Heart left ventricle (tissue), 16 donors: Measurements from ENCODE around the gene BICDL2. TPM values are rescaled to one million over a fixed set of nuclear protein-coding genes. Genes with fewer than 3 reads are reported as not detected.

Experiments used
- ATAC-seq, 4 donors: fragments of 200-7000 bp; cut with Tn5 transposase; one replicate each; pipeline ENCODE4 v1.9.1; 2020 to 2022; ENCODE audit warnings: moderate library complexity in 4 of 4, mild to moderate bottlenecking in 3 of 4, moderate number of reproducible peaks in 1 of 4
- DNase-seq, 5 donors: peaks; one replicate each; pipeline ENCODE4 v3.0.0-alpha.2; 2020
- H3K27ac ChIP-seq, 12 donors: fragments of 200-600 bp; sonication (generic) in 4 of 12; one replicate each; pipeline versions ENCODE4 v1.5.0 to v1.8.0; 2016 to 2022; ENCODE audit warnings: mild to moderate bottlenecking in 2 of 12
- H3K27me3 ChIP-seq, 9 donors: fragments of 200-600 bp; sonication (generic) in 2 of 9; one replicate each; pipeline versions ENCODE4 v1.5.1 to v1.8.0; 2016 to 2022; ENCODE audit warnings: mild to moderate bottlenecking in 3 of 9
- H3K36me3 ChIP-seq, 9 donors: fragments of 200-600 bp; sonication (generic) in 2 of 9; one replicate each; pipeline versions ENCODE4 v1.5.0 to v1.8.0; 2018 to 2022; ENCODE audit warnings: mild to moderate bottlenecking in 2 of 9
- H3K4me1 ChIP-seq, 12 donors: fragments of 200-600 bp; sonication (generic) in 4 of 12; one replicate each; pipeline versions ENCODE4 v1.5.0 to v1.8.0; 2016 to 2022; ENCODE audit warnings: mild to moderate bottlenecking in 3 of 12
- H3K4me3 ChIP-seq, 12 donors: fragments of 200-600 bp; sonication (generic) in 4 of 12; one replicate each; pipeline versions ENCODE4 v1.5.0 to v1.8.0; 2017 to 2022; ENCODE audit warnings: mild to moderate bottlenecking in 9 of 12, moderate library complexity in 4 of 12
- H3K9me3 ChIP-seq, 12 donors: fragments of 200-600 bp; sonication (generic) in 4 of 12; one replicate each; pipeline versions ENCODE4 v1.5.0 to v1.8.0; 2016 to 2022; ENCODE audit warnings: mild to moderate bottlenecking in 1 of 12
- CTCF ChIP-seq, 12 donors: fragments of 200-600 bp; sonication (generic) in 4 of 12; IDR thresholded peaks; one replicate each; pipeline versions ENCODE4 v1.5.0 to v1.8.0; 2018 to 2022; ENCODE audit warnings: antibody characterized with exemption in 12 of 12, mild to moderate bottlenecking in 5 of 12
- POLR2A ChIP-seq, 2 donors: fragments of 450-650 bp; IDR thresholded peaks; one replicate each; pipeline ENCODE4 v1.6.1; 2017; ENCODE audit warnings: antibody characterized with exemption in 2 of 2, mild to moderate bottlenecking in 2 of 2, moderate library complexity in 2 of 2
- WGBS, 4 donors: extraction: QIAGEN DNeasy Blood & Tissue Kit in 2 of 4; methylation state at CpG; one replicate each; pipeline versions ENCODE4 v1.1.5 to v1.1.7; 2013 to 2018; 5-methylcytosine and 5-hydroxymethylcytosine counted together
- intact Hi-C, 10 donors: fragments of 100-400 bp; cut with DNase I; formaldehyde crosslinking; loops; one replicate each; pipeline versions ENCODE4 v1.11.1 to v1.14.2; 2022
- polyA plus RNA-seq, 2 donors: library from polyadenylated mRNA; stranded (reverse); fragments of 200-250 nt; gene quantifications; one replicate each; pipeline ENCODE4 v1.2.3, GENCODE V29; 2013
- total RNA-seq, 9 donors: library from RNA; depleted of rRNA in 2 of 9; stranded (reverse); fragments of >200 nt in 2 of 9; fragmentation: NEBNext Ultra II Directional in 3 of 9; extraction: Animal tissue kit (Norgen Biotek cat#: 25700) in 3 of 9; gene quantifications; one replicate each; pipeline versions ENCODE4 v1.1.0 to v1.2.4, GENCODE V29; 2016 to 2023
- donor health status: ischemic (EF 13 %, LVEDD 7.1; RV severe dilation, severe dysfunction).
- donor health status: healthy with polysubstance abuse.
- donor health status: DM: no; HTN: yes; CAD: no.
- donor health status: DM: no; HTN: no; CAD: no.
- donor health status: ischemic (EF 25% LVEDD 6.9; RV normal size, moderate dysfunction).
- donor health status: ischemic (EF 25% LVEDD 5.7; RV mildly dilated, moderate dysfunction).
- donor health status: healthy.
- donor health status: DM: yes; HTN: yes; CAD: no.
- donor health status: ischemic (EF 35%, LVEDD 5.7; RV mildly dilated, moderate dysfunction).
- donor health status: nonischemic (EF 11% LVEDD 7.7; RV severe dilation, severe dysfunction).
- donor health status: DM: yes; HTN: yes; CAD: no.
- donor health status: PGD.
- donor health status: ischemic (EF 29% LVEDD 5.4; RV normal size, mild dysfunction).
- donor health status: nonischemic (EF 23%, LVEDD 6.1; RV moderate dilation, normal function).

BICDL2 gene
- total and polyA plus RNA-seq, 11 donors = 0.07 TPM; not detected in 10

- TF ChIP-seq POLR2A (IDR thresholded peaks at IDR 0.05) (no peak), CTCF (IDR thresholded peaks at IDR 0.05) (no peak)
- DNase-seq (no peak), ATAC-seq (no peak)
- Histone ChIP-seq H3K27ac (no peak overlapping the region), H3K9me3 (no peaks in the 10 kb centered on the region), H3K27me3 (peaks cover 31 to 98% (median 70%) of the 10 kb centered on the region in 9 donors), H3K36me3 (no peaks in the 10 kb centered on the region), H3K4me1 (peaks cover 4 to 26% (median 16%) of the 10 kb centered on the region in 12 donors), H3K4me3 (no peak overlapping the region)
- WGBS, 4 donors = 89 to 97% (median 94%) methylated on average over 3 of the region's 3 CpGs
- intact Hi-C loops = no loop called here
Measured at GRCh38 chr16:3042376-3042775, 5.6 kb upstream of the BICDL2 start.

GRCh38 chr16:3038896-3039295 is 2.2 kb upstream of the BICDL2 start:
- Histone ChIP-seq H3K27me3 (peaks cover 30 to 98% (median 67%) of the 10 kb centered on the region in 9 donors), H3K4me3 (no peak overlapping the region), H3K36me3 (no peaks in the 10 kb centered on the region), H3K27ac (no peak overlapping the region), H3K9me3 (no peaks in the 10 kb centered on the region), H3K4me1 (peaks cover 0 to 14% (median 0%) of the 10 kb centered on the region in 12 donors)
- WGBS, 4 donors = 77 to 90% (median 82%) methylated on average over 5 of the region's 5 CpGs
- TF ChIP-seq CTCF (IDR thresholded peaks at IDR 0.05) (no peak), POLR2A (IDR thresholded peaks at IDR 0.05) (no peak)
- DNase-seq = no peak
- peak in 1 of 4 donors; percentile 22 for ATAC-seq
- intact Hi-C loops = no loop called here

- DNase-seq (no peak), ATAC-seq (no peak)
- Histone ChIP-seq H3K36me3 (no peaks in the 10 kb centered on the region), H3K4me3 (no peak overlapping the region), H3K27ac (no peak overlapping the region), H3K9me3 (no peaks in the 10 kb centered on the region), H3K27me3 (peaks cover 28 to 98% (median 63%) of the 10 kb centered on the region in 9 donors), H3K4me1 (peaks cover 0 to 14% (median 0%) of the 10 kb centered on the region in 12 donors)
- intact Hi-C loops = no loop called here
- 21 to 52% (median 43%) methylated on average over 3 to 11 of the region's 11 CpGs for WGBS, 4 donors
- TF ChIP-seq CTCF (IDR thresholded peaks at IDR 0.05) = no peak
Measured at GRCh38 chr16:3038256-3038655, 1.5 kb upstream of the BICDL2 start.

GRCh38 chr16:3035972-3036725 is 595 bp downstream of the BICDL2 start:
- Histone ChIP-seq H3K4me1 (peaks cover 0 to 19% (median 0%) of the 10 kb centered on the region in 12 donors), H3K4me3 (peak overlapping the region in 2 of 12 donors; percentile 16 to 20), H3K27me3 (peaks cover 31 to 99% (median 74%) of the 10 kb centered on the region in 9 donors), H3K36me3 (no peaks in the 10 kb centered on the region), H3K27ac (no peak overlapping the region), H3K9me3 (no peaks in the 10 kb centered on the region)
- intact Hi-C loops = no loop called here
- TF ChIP-seq CTCF (IDR thresholded peaks at IDR 0.05) (no peak), POLR2A (IDR thresholded peaks at IDR 0.05) (no peak)
- DNase-seq (no peak), ATAC-seq (peak in 1 of 4 donors; percentile 21)
- 3 to 9% (median 4%) methylated on average over 15 to 40 of the region's 40 CpGs for WGBS, 4 donors
